Panc1 (cell line): ENCODE results near the gene OBP2A. TPM values are rescaled to one million over a fixed set of nuclear protein-coding genes. Genes with fewer than 3 reads are reported as not detected.
"Not testable (repeated sequence)": the region's sequence is repeated elsewhere in the genome, so short reads cannot be mapped to it uniquely, and the experiment has no call there.

Experiments
- ATAC-seq: fragments of 200-7000 bp; cut with Tn5 transposase; 2 replicates; pipeline ENCODE4 v1.9.1; 2020; ENCODE audit warnings: mild to moderate bottlenecking, moderate library complexity
- BruUV-seq: library from RNA; stranded (reverse); fragments of 400-500 nt; replicated peaks from 2 replicates; lab custom pipeline; 2021; lab: Mats Ljungman, UMichigan
- CTCF ChIA-PET: fragments of 300-600 bp; sonication (Branson Sonifier 250); formaldehyde crosslinking; loops from one replicate; lab custom pipeline; 2022; ENCODE audit warnings: antibody characterized with exemption; lab: Charles Lee
- POLR2A ChIA-PET: fragments of 300-600 bp; sonication (Branson Sonifier 250); formaldehyde crosslinking; loops from one replicate; lab custom pipeline; 2022; ENCODE audit warnings: antibody characterized with exemption; lab: Charles Lee
- DNase-seq: peaks from one replicate; pipeline ENCODE4 v3.0.0-alpha.2; 2010; ENCODE audit warnings: low read depth, low spot score
- H3K27ac ChIP-seq: 2 replicates; pipeline ENCODE4 v1.5.1; 2011; ENCODE audit warnings: mild to moderate bottlenecking, low read length, inconsistent platforms
- H3K27me3 ChIP-seq: fragments of 200-500 bp; sonication (Bioruptor generic); 2 replicates; pipeline ENCODE4 v1.6.0; 2014; ENCODE audit warnings: low read length, inconsistent platforms; ENCODE audit not compliant: control insufficient read depth, insufficient read depth
- H3K36me3 ChIP-seq: fragments of 200-500 bp; sonication (Bioruptor generic); 2 replicates; pipeline ENCODE4 v1.5.1; 2014; ENCODE audit warnings: inconsistent platforms, mild to moderate bottlenecking, low read length, moderate library complexity; ENCODE audit not compliant: control insufficient read depth, insufficient read depth
- H3K4me1 ChIP-seq: 2 replicates; pipeline ENCODE4 v1.5.1; 2011; ENCODE audit warnings: inconsistent platforms, mild to moderate bottlenecking, low read length, moderate library complexity; ENCODE audit not compliant: control insufficient read depth, insufficient read depth
- H3K4me3 ChIP-seq, 2 experiments: 2 replicates each; pipeline ENCODE4 v1.5.1; 2011 to 2012; ENCODE audit warnings: low read depth in 2 of 2, low read length in 2 of 2, mild to moderate bottlenecking in 2 of 2, inconsistent platforms in 1 of 2, moderate library complexity in 1 of 2
- H3K9me3 ChIP-seq: fragments of 200-500 bp; sonication (Bioruptor generic); 2 replicates; pipeline ENCODE4 v1.5.1; 2014; ENCODE audit warnings: low read depth, mild to moderate bottlenecking, inconsistent platforms, low read length, moderate library complexity; ENCODE audit not compliant: control insufficient read depth, insufficient read depth
- POLR2AphosphoS5 ChIP-seq: IDR thresholded peaks from 2 replicates; pipeline ENCODE4 v1.6.1; 2012; ENCODE audit warnings: mild to moderate bottlenecking, low read depth, low read length, moderate library complexity
- SIN3A ChIP-seq: IDR thresholded peaks from 2 replicates; pipeline ENCODE4 v1.6.1; 2012; ENCODE audit warnings: low read depth, mild to moderate bottlenecking, low read length, moderate library complexity, borderline replicate concordance; ENCODE audit not compliant: insufficient read depth
- TCF7L2 ChIP-seq: IDR thresholded peaks from 2 replicates; pipeline ENCODE4 v1.6.1; 2011; ENCODE audit warnings: mild to moderate bottlenecking, low read depth, low read length, inconsistent platforms
- in situ Hi-C: cut with HindIII; loops from 2 replicates; pipeline ENCODE4 v1.10.0; 2016; ENCODE audit warnings: low sequenced_read_pairs, low pct_unique_long_range_greater_than_20kb
- intact Hi-C: fragments of 100-400 bp; cut with micrococcal nuclease; formaldehyde crosslinking; loops from one replicate; pipeline ENCODE4 v1.10.0; 2022; ENCODE audit not compliant: unreplicated experiment
- total RNA-seq: library from RNA; stranded (reverse); gene quantifications from one replicate; pipeline ENCODE4 v1.2.1, GENCODE V29; 2021; ENCODE audit not compliant: unreplicated experiment
- TF ChIP-seq, protein P1 (sequence below): fragments of 450-650 bp; IDR thresholded peaks from 2 replicates; pipeline ENCODE4 v1.5.1; 2017; ENCODE audit warnings: mild to moderate bottlenecking
- TF ChIP-seq, protein P2 (sequence below), 2 experiments: IDR thresholded peaks; 2 replicates each; pipeline ENCODE4 v1.6.1; 2011 to 2012; ENCODE audit warnings: low read depth in 2 of 2, control low read depth in 1 of 2, low read length in 1 of 2, mild to moderate bottlenecking in 1 of 2, moderate library complexity in 1 of 2; ENCODE audit not compliant: insufficient read depth in 1 of 2

OBP2A gene
- total RNA-seq, 1 experiment from 2014 or later: not detected

GRCh38 chr9:135526730-135527571 lies 19.0 kb upstream of the OBP2A start:
- ATAC-seq (peak; percentile 84), DNase-seq (no peak)
- Histone ChIP-seq H3K9me3 (no peaks in the 10 kb centered on the region), H3K27ac (no peak overlapping the region), H3K27me3 (no peaks in the 10 kb centered on the region), H3K4me1 (no peaks in the 10 kb centered on the region), H3K36me3 (no peaks in the 10 kb centered on the region), H3K4me3 (no peak overlapping the region)
- in situ Hi-C loops (no loop called here), intact Hi-C loops (no loop called here)
- POLR2A ChIA-PET: no interaction called here
- no TSS peak for BruUV-seq
- no peak for TF ChIP-seq TCF7L2
- TF ChIP-seq, protein P1, sequence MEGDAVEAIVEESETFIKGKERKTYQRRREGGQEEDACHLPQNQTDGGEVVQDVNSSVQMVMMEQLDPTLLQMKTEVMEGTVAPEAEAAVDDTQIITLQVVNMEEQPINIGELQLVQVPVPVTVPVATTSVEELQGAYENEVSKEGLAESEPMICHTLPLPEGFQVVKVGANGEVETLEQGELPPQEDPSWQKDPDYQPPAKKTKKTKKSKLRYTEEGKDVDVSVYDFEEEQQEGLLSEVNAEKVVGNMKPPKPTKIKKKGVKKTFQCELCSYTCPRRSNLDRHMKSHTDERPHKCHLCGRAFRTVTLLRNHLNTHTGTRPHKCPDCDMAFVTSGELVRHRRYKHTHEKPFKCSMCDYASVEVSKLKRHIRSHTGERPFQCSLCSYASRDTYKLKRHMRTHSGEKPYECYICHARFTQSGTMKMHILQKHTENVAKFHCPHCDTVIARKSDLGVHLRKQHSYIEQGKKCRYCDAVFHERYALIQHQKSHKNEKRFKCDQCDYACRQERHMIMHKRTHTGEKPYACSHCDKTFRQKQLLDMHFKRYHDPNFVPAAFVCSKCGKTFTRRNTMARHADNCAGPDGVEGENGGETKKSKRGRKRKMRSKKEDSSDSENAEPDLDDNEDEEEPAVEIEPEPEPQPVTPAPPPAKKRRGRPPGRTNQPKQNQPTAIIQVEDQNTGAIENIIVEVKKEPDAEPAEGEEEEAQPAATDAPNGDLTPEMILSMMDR: 0 out of 2 replicates have a peak, but pooled peaks have one; percentile 7
- CTCF ChIA-PET: interaction anchor here (0.8 to 1.0 kb wide), 2 partner anchors 39 to 61 kb away, joined by 3 read pairs; no protein-coding TSS in a partner anchor

DNA sequence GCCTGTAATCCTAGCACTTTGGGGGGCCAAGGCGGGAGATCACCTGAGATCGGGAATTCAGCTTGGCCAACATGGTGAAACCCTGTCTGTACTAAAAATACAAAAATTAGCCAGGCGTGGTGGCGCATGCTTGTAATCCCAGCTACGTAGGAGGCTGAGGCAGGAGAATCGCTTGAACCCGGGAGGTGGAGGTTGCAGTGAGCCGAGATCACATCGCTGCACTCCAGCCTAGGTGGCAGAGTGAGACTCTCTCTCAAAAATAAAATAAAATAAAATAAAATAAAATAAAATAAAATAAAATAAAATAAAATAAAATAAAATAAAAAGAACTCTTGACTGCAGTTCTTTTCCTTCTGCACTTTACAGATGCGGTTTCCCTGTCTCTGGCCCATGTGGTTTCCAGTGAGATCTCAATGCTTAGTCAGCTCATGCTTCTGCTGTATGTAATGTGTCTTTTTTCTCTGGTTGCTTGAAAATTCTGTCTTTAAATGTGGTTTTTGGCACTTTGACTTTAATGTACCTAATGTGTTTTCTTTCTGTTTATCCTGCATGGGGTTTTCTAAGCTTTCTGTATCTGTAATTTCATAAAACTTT lies 17.0 kb upstream of the OBP2A start:
- H3K9me3 ChIP-seq, POLR2A ChIA-PET, BruUV-seq, H3K27ac ChIP-seq, ATAC-seq, H3K36me3 ChIP-seq, CTCF ChIA-PET, H3K4me3 ChIP-seq, H3K4me1 ChIP-seq, in situ Hi-C loops, DNase-seq, H3K27me3 ChIP-seq, intact Hi-C loops: not testable (repeated sequence)

GRCh38 chr9:135530146-135530545 lies 15.8 kb upstream of the OBP2A start:
- POLR2A ChIA-PET: no interaction called here
- no peak overlapping the region for H3K27ac ChIP-seq
- H3K4me1 ChIP-seq: no peaks in the 10 kb centered on the region
- intact Hi-C loops: no loop called here
- in situ Hi-C loops: no loop called here
- BruUV-seq: no TSS peak
- ATAC-seq (no peak), DNase-seq (no peak)
- no peaks in the 10 kb centered on the region for H3K9me3 ChIP-seq
- no peaks in the 10 kb centered on the region for H3K27me3 ChIP-seq
- CTCF ChIA-PET: no interaction called here
- H3K36me3 ChIP-seq: no peaks in the 10 kb centered on the region
- H3K4me3 ChIP-seq: no peak overlapping the region
- TF ChIP-seq SIN3A: no peak
- no peak for TF ChIP-seq TCF7L2
- TF ChIP-seq, protein P1: no peak
- TF ChIP-seq, protein P2, sequence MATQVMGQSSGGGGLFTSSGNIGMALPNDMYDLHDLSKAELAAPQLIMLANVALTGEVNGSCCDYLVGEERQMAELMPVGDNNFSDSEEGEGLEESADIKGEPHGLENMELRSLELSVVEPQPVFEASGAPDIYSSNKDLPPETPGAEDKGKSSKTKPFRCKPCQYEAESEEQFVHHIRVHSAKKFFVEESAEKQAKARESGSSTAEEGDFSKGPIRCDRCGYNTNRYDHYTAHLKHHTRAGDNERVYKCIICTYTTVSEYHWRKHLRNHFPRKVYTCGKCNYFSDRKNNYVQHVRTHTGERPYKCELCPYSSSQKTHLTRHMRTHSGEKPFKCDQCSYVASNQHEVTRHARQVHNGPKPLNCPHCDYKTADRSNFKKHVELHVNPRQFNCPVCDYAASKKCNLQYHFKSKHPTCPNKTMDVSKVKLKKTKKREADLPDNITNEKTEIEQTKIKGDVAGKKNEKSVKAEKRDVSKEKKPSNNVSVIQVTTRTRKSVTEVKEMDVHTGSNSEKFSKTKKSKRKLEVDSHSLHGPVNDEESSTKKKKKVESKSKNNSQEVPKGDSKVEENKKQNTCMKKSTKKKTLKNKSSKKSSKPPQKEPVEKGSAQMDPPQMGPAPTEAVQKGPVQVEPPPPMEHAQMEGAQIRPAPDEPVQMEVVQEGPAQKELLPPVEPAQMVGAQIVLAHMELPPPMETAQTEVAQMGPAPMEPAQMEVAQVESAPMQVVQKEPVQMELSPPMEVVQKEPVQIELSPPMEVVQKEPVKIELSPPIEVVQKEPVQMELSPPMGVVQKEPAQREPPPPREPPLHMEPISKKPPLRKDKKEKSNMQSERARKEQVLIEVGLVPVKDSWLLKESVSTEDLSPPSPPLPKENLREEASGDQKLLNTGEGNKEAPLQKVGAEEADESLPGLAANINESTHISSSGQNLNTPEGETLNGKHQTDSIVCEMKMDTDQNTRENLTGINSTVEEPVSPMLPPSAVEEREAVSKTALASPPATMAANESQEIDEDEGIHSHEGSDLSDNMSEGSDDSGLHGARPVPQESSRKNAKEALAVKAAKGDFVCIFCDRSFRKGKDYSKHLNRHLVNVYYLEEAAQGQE (IDR thresholded peaks at IDR 0.05; ENCODE audit: insufficient read depth in 1 of 2, low read depth in 2 of 2, low read length in 1 of 2): no peak
- no peak for TF ChIP-seq POLR2AphosphoS5
